NK-92 treated with Interleukin-12 subunit alpha and Interleukin-12 subunit beta, amount 100 ng/mL, for 24 hours (cell line): ENCODE measurements around the gene MTF2.
"Not testable (repeated sequence)": the region's sequence is repeated elsewhere in the genome, so short reads cannot be mapped to it uniquely, and the experiment has no call there.

ENCODE experiments used
- DNase-seq: peaks from one replicate; lab custom pipeline; 2025; lab: John Stamatoyannopoulos, UW

Gene MTF2

GRCh38 chr1:93078986-93079654 lies at the start of gene MTF2:
TSS of gene MTF2 (plus strand) at chr1:93079283. CDS start at chr1:93079527, 244 bp downstream.
- DNase-seq, result peak; percentile 89

GRCh38 chr1:93029317-93029716 lies 49.8 kb upstream of the MTF2 start:
- DNase-seq, result no peak

DNA sequence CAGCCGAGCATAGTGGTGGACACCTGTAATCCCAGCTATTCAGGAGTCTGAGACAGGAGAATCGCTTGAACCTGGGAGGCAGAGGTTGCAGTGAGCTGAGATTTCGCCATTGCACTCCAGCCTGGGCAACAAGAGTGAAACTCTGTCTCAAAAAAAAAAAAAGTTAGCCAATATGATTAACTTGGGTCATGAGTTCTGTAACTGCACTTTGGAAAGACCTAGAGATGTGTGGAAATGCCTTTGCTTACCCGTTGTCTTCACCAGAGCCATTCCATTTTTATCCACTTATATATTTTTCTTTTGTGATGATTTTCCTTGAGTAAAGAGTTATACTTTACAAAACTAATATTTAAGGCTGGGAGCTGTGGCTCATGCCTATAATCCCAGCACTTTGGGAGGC lies 48.9 kb upstream of the MTF2 start:
- not testable (repeated sequence) for DNase-seq

DNA sequence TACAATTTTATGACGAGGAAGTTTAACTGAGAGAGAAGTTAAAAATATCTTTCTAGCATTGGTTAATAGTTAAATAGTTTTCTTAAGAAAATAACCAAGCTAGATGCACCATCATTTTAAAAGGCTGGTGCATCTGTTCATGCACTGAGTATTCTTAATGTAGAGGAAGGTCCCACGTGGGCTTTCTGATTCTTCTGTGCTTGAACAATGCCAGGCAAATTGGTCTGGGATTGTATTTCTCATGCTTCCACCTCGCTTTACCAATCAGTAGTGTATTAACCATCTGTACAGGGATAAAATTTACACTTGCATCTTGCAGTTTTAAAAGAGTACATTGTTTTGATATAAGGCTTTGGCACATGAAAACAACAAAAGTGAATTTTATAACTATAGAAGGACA lies 47.4 kb upstream of the MTF2 start:
- DNase-seq, result no peak

DNA sequence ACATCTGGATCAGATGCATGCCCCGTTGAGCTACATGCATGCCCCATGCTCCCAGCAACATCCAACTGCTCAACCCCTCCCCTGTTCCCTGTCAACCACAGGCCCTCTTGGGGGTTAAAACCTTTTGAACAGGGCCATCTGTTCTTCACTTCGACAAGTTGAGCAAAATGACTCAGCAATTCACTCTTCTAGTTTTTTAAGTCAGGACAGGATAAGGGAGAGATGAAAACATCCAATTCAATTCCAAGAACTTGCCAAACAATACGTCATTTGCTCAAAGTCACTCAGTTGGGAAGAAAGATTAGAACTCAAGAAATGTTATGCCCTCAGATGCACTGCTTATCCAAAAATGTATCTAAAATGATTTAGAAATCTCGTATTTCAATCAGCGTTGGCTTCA lies 46.1 kb upstream of the MTF2 start:
- no peak for DNase-seq

- no peak for DNase-seq
These were observed 45.3 kb upstream of the MTF2 start for GRCh38 chr1:93033785-93034184.

DNA sequence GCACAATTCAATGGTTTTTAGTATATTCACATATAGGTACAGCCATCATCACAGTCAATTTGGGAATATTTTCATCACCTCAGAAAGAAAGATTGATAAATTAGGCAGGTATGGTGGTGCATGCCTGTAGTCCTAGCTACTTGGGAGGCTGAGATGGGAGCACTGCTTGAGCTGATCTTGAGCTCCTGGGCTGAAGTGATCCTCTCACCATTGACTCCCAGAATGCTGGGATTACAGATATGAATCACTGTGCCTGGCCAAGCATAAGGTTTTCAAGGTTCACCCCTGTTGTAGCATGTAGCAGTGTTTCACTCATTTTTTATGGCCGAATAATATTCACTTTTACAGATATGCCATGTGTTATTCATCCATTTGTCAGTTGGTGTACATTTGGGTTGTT lies 44.7 kb upstream of the MTF2 start:
- DNase-seq, result no peak

GRCh38 chr1:93036672-93037071 lies 42.4 kb upstream of the MTF2 start:
- DNase-seq, result no peak

DNA sequence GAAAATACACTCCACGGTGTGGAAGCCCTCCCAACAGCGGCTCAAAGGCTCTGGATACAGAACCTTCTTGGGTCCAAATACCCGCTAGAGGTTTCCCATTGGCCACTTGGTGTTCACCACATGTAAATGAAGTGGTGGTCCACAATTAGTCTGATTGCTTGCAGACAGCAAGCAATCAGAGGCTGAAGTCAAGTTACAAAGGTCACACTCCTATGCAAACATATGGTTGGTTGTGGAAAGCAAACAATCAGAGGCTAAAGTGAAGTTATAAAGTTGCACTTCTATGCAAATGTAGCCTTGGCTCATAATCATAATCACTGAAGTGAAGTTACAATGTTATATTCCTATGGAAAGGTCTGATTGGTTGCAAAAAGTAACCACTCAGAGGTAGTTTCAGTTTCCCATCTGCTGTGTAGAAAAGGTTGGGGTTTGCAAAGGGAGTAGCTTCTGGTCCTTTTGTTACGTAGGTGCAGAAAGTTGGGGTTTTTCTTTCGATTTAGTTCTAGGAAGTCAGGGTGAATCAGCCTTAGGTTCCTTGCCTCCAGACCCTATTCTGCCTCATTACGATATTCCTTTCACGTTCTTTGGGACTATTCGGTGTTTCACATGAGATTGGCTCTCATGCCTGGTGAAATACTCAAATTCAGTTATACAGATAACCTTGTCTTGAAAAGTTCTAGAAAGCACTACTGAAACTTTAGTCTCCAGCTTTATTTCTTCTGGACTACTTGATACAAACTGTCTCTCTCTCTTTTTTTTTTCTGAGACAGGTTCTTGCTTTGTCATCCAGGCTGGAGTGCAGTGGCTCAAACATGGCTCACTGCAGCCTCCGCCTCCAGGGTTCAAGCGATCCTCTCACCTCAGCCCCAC lies 36.7 kb upstream of the MTF2 start:
- DNase-seq, result peak; percentile 10

DNA sequence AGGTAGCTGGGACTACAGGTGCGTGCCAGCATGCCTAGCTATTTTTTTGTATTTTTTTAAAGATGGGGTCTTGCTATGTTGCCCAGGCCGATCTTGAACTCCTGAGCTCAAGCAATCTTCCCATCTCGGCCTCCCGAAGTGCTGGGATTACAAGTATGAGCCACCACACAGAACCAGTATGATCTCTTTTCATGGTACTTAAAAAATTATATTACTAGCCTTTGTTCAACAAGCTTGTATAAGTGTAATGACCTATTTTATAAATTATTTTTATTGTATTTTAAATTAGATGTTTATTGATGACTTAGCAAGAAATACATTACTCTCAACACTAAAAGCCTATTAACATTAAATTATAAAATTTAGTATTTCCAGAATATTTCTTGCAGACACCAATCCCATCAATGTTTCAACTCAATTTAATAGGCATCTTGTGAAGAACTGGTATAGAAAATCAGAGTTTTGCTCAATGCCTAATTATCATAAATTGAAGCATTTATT lies 36.0 kb upstream of the MTF2 start:
- no peak for DNase-seq

DNA sequence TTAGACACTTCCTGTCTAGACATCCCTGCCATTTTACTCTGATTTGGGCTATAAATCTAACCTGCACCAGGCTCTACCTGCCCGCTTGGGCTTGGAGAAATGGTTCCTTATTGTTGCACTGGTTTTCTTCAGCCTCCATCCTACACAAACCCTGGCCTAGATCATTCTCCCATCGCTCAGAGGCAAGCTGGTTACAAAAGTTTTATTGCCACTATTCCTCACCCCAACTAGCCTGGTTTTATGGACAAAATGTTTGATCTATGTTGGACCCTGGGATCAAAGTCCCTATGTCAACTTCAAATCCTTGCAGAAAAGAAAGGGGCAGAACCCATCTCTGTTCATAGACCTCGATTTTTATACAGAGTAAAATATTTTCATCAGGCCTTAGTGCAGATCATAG lies 31.5 kb upstream of the MTF2 start:
- no peak for DNase-seq

DNA sequence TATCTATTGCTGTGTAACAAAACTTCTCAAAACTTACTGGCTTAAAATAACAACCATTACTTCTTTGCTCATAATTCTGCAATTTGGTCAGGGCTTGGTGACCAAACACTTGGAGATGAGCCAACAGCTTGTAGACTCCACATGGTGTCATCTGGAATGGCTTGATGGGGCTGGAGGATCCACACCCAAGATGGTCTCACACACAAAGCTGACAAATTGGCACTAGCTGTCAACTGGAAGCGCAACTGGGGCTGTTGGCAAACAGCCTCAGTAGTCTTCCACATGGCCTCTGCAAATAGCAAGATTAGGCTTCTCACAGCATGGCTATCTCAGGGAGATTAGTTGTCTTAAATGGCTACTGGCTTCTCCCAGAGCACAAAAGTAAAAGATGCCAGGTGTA lies 27.1 kb upstream of the MTF2 start:
- DNase-seq, result no peak

DNA sequence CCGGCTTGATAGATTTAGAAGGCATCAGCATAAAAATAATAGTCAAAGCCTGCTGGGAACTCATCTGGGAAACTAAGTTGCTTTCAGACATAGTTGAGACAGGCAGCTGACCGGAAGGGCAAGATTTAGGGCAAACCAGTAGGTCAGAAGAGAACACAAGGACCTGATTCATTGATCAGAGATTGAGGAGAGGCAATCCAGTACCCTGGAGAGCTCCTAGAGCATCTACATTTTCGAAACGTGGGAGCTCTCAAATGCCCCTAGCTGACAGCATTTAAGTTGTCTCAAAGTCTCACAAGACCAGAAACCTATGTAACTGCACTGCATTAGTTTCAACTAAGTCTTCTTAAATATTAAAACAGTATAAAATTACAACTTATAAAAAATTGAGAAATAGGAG lies 22.9 kb upstream of the MTF2 start:
- no peak for DNase-seq

DNA sequence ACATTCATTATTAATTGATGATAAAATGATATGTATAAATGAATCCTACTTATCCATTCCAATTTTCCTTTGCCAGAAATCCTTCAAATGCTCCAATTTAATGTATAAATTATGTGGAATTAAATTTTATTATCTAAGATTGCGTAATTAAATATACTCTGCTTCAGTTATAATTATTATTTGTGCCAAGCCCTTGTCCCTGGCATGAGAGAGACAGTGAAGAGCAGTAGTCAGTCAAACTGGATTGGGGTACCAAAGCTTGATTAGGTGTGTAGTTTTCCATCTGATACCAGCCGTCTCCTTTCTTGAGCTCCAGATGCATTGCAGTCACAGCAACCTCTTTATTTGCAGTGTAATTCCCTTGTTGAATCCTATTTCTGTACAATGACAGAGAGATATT lies 22.4 kb upstream of the MTF2 start:
- no peak for DNase-seq

DNA sequence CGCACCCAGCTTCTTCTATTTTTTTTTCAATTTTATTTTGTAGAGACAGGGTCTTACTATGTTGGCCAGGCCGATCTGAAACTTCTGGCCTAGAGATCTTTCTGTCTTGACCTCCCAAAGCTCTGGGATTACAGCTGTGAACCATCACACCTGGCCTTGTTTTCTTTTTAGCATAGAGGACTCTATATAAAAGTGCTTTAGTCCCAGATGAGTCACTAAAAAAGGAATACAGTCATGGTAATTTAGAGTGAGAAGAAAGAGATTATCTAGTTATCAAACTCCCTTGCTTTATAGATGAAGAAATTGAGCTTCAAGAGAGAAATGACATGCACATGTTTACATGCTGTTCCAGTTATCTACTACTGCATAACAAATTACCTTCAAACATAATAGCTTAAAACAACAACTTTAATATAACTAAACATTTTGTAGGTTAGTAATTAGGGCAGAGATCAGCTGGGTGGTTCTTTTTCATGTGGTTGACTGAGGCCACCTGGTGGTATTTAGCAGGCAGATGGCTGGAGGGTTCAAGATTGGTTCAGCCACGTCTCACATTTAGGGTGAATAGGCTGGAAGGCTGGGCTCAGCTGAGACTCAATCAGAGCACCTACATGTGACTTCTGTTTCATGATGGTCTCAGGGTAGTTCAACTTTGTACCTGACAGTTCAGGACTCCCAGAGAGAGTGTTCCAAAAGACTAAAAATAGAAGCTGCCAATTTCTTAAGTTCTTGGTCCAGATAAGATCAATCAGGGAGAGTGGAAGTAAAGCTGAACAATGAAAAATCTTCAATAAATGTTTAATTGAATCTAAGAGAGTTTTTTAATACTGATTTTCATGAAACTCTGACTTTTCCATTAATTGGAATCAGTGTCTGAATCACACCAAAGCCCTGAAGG lies 16.9 kb upstream of the MTF2 start:
- DNase-seq, result peak; percentile 6

GRCh38 chr1:93076268-93076667 lies 2.8 kb upstream of the MTF2 start:
- DNase-seq, result no peak

- DNase-seq, result no peak
These were observed 880 bp upstream of the MTF2 start for GRCh38 chr1:93078203-93078602.

GRCh38 chr1:93078638-93078985 lies 471 bp upstream of the MTF2 start:
- no peak for DNase-seq

DNA sequence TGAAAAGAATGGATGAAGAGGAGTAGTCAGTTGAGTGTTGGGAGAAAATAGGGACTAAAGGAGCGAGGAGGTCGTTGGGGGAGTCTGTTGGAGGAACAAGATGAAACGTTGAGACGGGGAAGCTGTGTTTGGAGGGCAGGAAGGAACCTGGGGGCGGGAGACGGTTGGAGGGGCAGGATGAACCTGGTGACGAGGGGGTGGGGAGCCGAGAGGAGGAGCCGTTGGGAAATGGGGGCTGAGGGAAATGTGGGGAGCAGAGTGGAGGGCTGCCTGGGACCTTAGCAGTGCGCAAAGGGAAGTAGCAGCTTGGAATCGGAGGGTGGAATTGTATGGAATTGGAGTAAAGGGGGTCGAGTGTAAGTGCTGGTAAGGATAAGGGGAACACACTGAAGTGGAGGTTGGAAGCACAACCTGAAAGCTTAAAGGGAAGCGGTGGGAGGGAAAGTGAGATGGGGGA lies 630 bp downstream of the MTF2 start:
- peak; percentile 13 for DNase-seq

DNA sequence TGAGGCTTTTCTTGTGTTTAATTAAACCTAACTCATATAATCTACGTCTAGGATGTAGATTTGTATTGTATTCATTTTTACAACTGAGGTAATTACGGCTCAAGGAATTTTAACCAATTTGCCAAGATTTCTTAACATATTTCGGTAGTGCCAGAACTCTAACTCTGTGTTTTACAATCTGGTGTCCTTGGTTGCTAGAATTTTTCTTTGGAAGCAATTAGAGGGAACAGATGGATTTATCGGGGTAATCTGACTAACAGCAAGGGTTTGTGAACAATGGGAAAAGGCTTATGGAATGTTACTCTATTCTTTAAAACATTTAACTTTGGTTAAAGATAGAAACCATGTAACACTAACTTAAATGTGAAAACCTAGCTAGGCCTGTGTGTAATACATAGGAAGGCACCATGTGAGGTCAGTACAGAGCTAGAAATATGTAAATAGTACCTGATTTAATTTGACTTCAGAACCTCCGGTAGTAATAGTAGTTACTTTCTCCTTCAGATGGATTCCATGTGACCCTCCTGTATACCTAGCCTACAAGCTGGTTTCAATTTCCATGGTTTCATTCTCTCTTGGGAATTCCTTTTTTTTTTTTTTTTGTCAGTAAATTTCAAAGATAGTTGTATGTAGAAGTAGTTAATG lies 1.2 kb downstream of the MTF2 start:
- no peak for DNase-seq

DNA sequence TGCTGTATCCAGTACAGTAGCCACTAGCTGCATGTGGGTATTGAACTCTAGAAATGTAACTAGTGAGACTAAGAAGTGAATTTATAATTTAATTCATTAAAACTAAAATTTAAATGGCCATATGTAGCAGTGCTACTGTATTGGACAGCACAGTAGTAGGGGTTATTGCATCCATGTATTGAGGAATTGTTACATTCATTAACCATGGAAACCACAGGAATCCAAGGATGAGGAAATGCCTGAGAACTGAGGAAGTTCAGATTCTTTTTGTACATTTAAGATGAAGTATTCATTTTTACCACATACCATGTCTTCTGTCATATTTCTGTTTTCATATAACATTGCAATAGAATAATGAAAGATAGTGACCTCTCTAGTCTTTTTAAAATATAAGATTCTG lies 2.6 kb downstream of the MTF2 start:
- DNase-seq, result no peak

- no peak for DNase-seq
These were observed 3.2 kb downstream of the MTF2 start for GRCh38 chr1:93082313-93082712.
